ENCODE results near the gene NOL4L. TPM values are rescaled to one million over a fixed set of nuclear protein-coding genes. Genes with fewer than 3 reads are reported as not detected.

Gene NOL4L
- total and polyA plus RNA-seq, 10 donors, result 3.4 to 45.4 (median 28.6) TPM

- Histone ChIP-seq H3K27ac (no peak overlapping the region), H3K4me3 (no peak overlapping the region), H3K4me1 (peaks cover 4 to 38% (median 18%) of the 10 kb centered on the region in 6 donors), H3K36me3 (no peaks in the 10 kb centered on the region), H3K9me3 (no peaks in the 10 kb centered on the region), H3K27me3 (replicated peaks in 1 of 7) (peaks cover 0 to 7% (median 0%) of the 10 kb centered on the region in 7 donors)
- 87 to 91% (median 91%) methylated on average over 7 of the region's 7 CpGs for WGBS, 5 donors
- TF ChIP-seq, protein P1, sequence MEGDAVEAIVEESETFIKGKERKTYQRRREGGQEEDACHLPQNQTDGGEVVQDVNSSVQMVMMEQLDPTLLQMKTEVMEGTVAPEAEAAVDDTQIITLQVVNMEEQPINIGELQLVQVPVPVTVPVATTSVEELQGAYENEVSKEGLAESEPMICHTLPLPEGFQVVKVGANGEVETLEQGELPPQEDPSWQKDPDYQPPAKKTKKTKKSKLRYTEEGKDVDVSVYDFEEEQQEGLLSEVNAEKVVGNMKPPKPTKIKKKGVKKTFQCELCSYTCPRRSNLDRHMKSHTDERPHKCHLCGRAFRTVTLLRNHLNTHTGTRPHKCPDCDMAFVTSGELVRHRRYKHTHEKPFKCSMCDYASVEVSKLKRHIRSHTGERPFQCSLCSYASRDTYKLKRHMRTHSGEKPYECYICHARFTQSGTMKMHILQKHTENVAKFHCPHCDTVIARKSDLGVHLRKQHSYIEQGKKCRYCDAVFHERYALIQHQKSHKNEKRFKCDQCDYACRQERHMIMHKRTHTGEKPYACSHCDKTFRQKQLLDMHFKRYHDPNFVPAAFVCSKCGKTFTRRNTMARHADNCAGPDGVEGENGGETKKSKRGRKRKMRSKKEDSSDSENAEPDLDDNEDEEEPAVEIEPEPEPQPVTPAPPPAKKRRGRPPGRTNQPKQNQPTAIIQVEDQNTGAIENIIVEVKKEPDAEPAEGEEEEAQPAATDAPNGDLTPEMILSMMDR (IDR thresholded peaks at IDR 0.05 in 8 of 11, conservative IDR thresholded peaks at IDR 0.05 in 3 of 11), result no peak
- TF ChIP-seq POLR2AphosphoS5 (IDR thresholded peaks at IDR 0.05) (no peak), POLR2A (IDR thresholded peaks at IDR 0.05) (no peak)
- no peak for DNase-seq
- intact Hi-C loops (cut with DNase I; ENCODE audit: low total_unique reads), result no loop called here
These were observed 15.6 kb upstream of the NOL4L start for GRCh38 chr20:32600681-32601237.

DNA sequence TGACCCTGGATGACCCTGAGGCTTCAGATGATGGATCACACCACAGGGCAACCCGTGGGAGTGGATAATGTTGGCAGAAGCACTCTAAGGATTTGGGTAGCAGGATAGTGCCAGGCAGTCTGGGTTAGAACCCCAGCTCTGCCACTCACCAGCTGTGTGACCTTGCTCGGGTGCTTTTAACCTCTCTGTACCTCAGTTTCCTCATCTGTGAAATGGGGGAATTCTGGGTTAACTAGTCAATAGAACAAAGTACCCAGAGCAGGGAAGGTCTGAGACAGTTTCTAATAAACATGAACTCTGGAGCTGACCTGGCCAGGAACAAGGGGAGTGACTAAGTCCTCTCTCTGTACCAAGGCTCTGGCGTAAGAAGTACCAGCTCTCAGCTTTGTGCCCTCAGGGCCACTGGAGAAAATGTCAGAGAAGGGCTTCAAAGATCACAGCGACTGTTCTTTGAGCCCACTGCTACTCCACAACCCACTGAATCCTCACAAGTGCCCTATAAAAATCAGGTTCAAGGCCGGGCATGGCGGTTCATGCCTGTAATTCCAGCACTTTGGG lies 14.7 kb upstream of the NOL4L start:
- Histone ChIP-seq H3K9me3 (no peaks in the 10 kb centered on the region), H3K27ac (no peak overlapping the region), H3K27me3 (replicated peaks in 1 of 7) (no peaks in the 10 kb centered on the region), H3K36me3 (no peaks in the 10 kb centered on the region), H3K4me1 (peaks cover 4 to 29% (median 15%) of the 10 kb centered on the region in 6 donors), H3K4me3 (no peak overlapping the region)
- TF ChIP-seq, protein P1 (IDR thresholded peaks at IDR 0.05 in 8 of 11, conservative IDR thresholded peaks at IDR 0.05 in 3 of 11), result no peak
- TF ChIP-seq POLR2A (IDR thresholded peaks at IDR 0.05) (no peak), POLR2AphosphoS5 (IDR thresholded peaks at IDR 0.05) (no peak)
- intact Hi-C loops (cut with DNase I; ENCODE audit: low total_unique reads), result no loop called here
- 76 to 91% (median 87%) methylated on average over 6 of the region's 6 CpGs for WGBS, 5 donors
- DNase-seq, result no peak

DNA sequence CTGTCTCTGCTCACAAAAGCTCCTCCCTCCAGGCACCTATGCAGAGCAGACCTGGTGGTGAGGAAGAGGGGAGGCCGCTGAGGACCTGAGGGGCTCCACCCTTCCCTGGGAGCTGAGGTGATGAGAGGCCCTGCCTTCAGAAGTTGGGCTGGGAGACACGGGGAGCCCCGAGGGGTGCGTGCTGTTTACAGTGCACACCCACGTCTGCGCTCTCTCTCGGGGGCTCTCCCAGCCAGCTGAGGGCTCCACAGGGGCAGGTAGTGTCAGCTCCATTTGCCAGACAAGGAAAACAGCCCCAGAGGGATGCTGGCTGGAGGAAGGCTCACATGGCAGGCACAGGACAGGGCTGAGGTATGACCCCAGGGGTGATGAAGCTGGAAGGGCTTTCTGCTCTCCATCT lies 13.5 kb upstream of the NOL4L start:
- TF ChIP-seq POLR2AphosphoS5 (IDR thresholded peaks at IDR 0.05), result no peak
- TF ChIP-seq, protein P1 (IDR thresholded peaks at IDR 0.05 in 8 of 11, conservative IDR thresholded peaks at IDR 0.05 in 3 of 11), result no peak
- TF ChIP-seq POLR2A (IDR thresholded peaks at IDR 0.05), result no peak
- intact Hi-C loops (cut with DNase I; ENCODE audit: low total_unique reads), result no loop called here
- DNase-seq, result no peak

DNA sequence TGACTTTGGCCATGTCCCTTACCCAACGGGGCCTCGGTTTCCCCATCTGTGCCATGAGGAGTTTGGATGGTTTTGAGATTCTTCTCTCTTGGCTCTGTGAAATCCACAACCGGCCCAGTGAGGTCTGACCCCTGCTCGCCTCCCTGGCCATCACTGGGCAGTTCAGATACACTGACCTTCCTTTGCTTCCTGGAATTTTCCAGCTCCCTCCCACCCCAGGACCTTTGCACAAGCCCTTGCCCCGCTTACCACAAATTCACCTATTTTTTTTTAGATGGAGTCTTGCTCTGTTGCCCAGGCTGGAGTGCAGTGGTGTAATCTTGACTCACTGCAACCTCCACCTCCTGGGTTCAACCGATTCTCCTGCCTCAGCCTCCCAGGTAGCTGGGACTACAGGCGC lies 12.6 kb upstream of the NOL4L start:
- H3K9me3 ChIP-seq, result no peaks in the 10 kb centered on the region

More for the DNA sequence above, 13.5 kb upstream of the NOL4L start:
- Histone ChIP-seq H3K27ac (no peak overlapping the region), H3K27me3 (replicated peaks in 1 of 7) (no peaks in the 10 kb centered on the region), H3K36me3 (no peaks in the 10 kb centered on the region), H3K4me1 (peaks cover 4 to 17% (median 14%) of the 10 kb centered on the region in 6 donors), H3K9me3 (no peaks in the 10 kb centered on the region), H3K4me3 (no peak overlapping the region)
- 50 to 92% (median 89%) methylated on average over 1 to 7 of the region's 7 CpGs for WGBS, 5 donors

More for the DNA sequence above, 12.6 kb upstream of the NOL4L start:
- WGBS, 5 donors, result 62 to 78% (median 74%) methylated on average over 7 of the region's 7 CpGs
- TF ChIP-seq, protein P1 (IDR thresholded peaks at IDR 0.05 in 8 of 11, conservative IDR thresholded peaks at IDR 0.05 in 3 of 11), result no peak
- TF ChIP-seq POLR2A (IDR thresholded peaks at IDR 0.05) (no peak), POLR2AphosphoS5 (IDR thresholded peaks at IDR 0.05) (no peak)
- no peak for DNase-seq
- intact Hi-C loops (cut with DNase I; ENCODE audit: low total_unique reads), result no loop called here
- Histone ChIP-seq H3K27ac (no peak overlapping the region), H3K27me3 (replicated peaks in 1 of 7) (no peaks in the 10 kb centered on the region), H3K36me3 (no peaks in the 10 kb centered on the region), H3K4me1 (peaks cover 3 to 8% (median 6%) of the 10 kb centered on the region in 6 donors), H3K4me3 (no peak overlapping the region)
